Heart right ventricle (tissue), 16 donors: ENCODE data around the gene MCL1. TPM values are rescaled to one million over a fixed set of nuclear protein-coding genes. Genes with fewer than 3 reads are reported as not detected.

Experiments used
- ATAC-seq, 8 donors: fragments of 200-7000 bp; cut with Tn5 transposase; one replicate each; pipeline ENCODE4 v1.9.1; 2020; ENCODE audit warnings: mild to moderate bottlenecking in 8 of 8, moderate library complexity in 8 of 8, moderate number of reproducible peaks in 1 of 8
- DNase-seq, 2 donors: peaks; one replicate each; pipeline ENCODE4 v3.0.0-alpha.2; 2020
- H3K27ac ChIP-seq, 10 donors: fragments of 200-600 bp; sonication (generic) in 2 of 10; one replicate each; pipeline versions ENCODE4 v1.5.0 to v1.8.0; 2020 to 2022; ENCODE audit warnings: mild to moderate bottlenecking in 3 of 10
- H3K27me3 ChIP-seq, 7 donors: fragments of 200-600 bp; one replicate each; pipeline ENCODE4 v1.8.0; 2021 to 2022; ENCODE audit warnings: mild to moderate bottlenecking in 2 of 7
- H3K36me3 ChIP-seq, 9 donors: fragments of 200-600 bp; sonication (generic) in 1 of 9; one replicate each; pipeline versions ENCODE4 v1.5.0 to v1.8.0; 2020 to 2022; ENCODE audit warnings: mild to moderate bottlenecking in 2 of 9
- H3K4me1 ChIP-seq, 9 donors: fragments of 200-600 bp; sonication (generic) in 1 of 9; one replicate each; pipeline versions ENCODE4 v1.5.0 to v1.8.0; 2020 to 2022; ENCODE audit warnings: mild to moderate bottlenecking in 4 of 9
- H3K4me3 ChIP-seq, 10 donors: fragments of 200-600 bp; sonication (generic) in 2 of 10; one replicate each; pipeline versions ENCODE4 v1.5.0 to v1.8.0; 2020 to 2022; ENCODE audit warnings: mild to moderate bottlenecking in 7 of 10, moderate library complexity in 2 of 10
- H3K9me3 ChIP-seq, 11 donors: fragments of 200-600 bp in 10 of 11; sonication (generic) in 2 of 11; one replicate each; pipeline versions ENCODE4 v1.5.0 to v1.8.0; 2013 to 2022; ENCODE audit warnings: mild to moderate bottlenecking in 2 of 11, control low read depth in 1 of 11, moderate library complexity in 1 of 11
- WGBS, 2 donors: extraction: QIAGEN DNeasy Blood & Tissue Kit; methylation state at CpG; one replicate each; pipeline ENCODE4 v1.1.7; 2013; ENCODE audit warnings: inconsistent platforms in 1 of 2; 5-methylcytosine and 5-hydroxymethylcytosine counted together
- intact Hi-C, 10 donors: fragments of 100-400 bp; cut with DNase I; formaldehyde crosslinking; loops; one replicate each; pipeline versions ENCODE4 v1.11.1 to v1.14.2; 2022
- polyA plus RNA-seq, 2 donors: library from polyadenylated mRNA; stranded (reverse); fragments of 200-250 nt; gene quantifications; one replicate each; pipeline ENCODE4 v1.2.3, GENCODE V29; 2013
- total RNA-seq, 10 donors: library from RNA; stranded (reverse); fragmentation: NEBNext Ultra II Directional in 3 of 10; extraction: Animal tissue kit (Norgen Biotek cat#: 25700) in 3 of 10; gene quantifications; one replicate each; pipeline versions ENCODE4 v1.2.1 to v1.2.4, GENCODE V29; 2021 to 2023
- TF ChIP-seq, protein P1 (sequence below), 9 donors: fragments of 200-600 bp; sonication (generic) in 2 of 9; IDR thresholded peaks; one replicate each; pipeline versions ENCODE4 v1.5.0 to v1.8.0; 2021 to 2022; ENCODE audit warnings: antibody characterized with exemption in 9 of 9, mild to moderate bottlenecking in 5 of 9, moderate library complexity in 1 of 9
- donor health status: Arrhythmogenic right ventricular cardiomyopathy.
- donor health status: ischemic (EF 13 %, LVEDD 7.1; RV severe dilation, severe dysfunction).
- donor health status: healthy with polysubstance abuse.
- donor health status: DM: no; HTN: yes; CAD: no.
- donor health status: DM: no; HTN: no; CAD: no.
- donor health status: ischemic (EF 25% LVEDD 6.9; RV normal size, moderate dysfunction).
- donor health status: ischemic (EF 25% LVEDD 5.7; RV mildly dilated, moderate dysfunction).
- donor health status: healthy.
- donor health status: DM: yes; HTN: yes; CAD: no.
- donor health status: Ischemic cardiomyopathy.
- donor health status: ischemic (EF 35%, LVEDD 5.7; RV mildly dilated, moderate dysfunction).
- donor health status: nonischemic (EF 11% LVEDD 7.7; RV severe dilation, severe dysfunction).
- donor health status: DM: yes; HTN: yes; CAD: no.
- donor health status: PGD.
- donor health status: ischemic (EF 29% LVEDD 5.4; RV normal size, mild dysfunction).
- donor health status: nonischemic (EF 23%, LVEDD 6.1; RV moderate dilation, normal function).

MCL1 gene
- total and polyA plus RNA-seq, 12 donors, result 54.3 to 155 (median 115) TPM

DNA sequence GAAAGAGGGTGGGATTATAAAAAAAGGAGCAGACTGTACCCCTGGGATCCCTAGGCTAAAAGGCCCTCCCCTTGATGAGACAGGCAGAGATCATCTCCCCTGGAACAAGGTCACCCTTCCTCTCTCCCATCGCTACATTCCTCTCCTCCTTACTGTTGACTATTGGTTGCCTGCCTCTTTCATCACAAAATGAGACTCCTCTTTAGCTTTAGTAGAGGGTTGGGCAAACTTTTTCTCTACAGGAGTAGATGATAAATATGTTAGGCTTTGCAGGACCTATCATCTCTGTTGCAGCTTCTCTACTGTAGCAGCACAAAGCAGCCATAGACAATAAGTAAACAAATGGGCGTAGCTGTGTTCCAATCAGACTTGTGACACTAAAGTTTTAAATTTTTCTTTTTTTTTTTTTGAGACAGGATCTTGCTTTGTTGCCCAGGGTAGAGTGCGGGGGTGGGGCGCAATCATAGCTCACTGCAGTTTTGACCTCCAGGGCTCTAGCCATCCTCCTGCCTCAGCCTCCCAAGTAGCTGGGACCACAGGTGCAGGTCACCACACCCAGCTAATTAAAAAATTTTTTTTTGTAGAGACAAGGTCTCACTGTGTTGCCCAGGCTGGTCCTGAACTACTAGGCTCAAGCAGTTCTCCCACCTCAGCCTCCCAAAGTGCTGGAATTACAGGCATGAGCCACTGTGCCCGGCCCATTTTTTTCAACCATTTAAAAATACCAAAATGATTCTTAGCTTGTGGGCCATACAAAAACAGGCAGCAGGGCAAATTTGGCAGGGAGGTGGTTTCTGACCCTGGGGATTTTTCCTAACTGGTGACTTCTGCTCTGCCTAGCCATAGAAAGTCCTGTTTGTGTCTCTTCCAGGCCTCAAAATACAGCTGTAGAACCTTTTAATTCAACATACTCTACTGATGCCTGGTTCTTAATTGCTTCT is 15.1 kb downstream of the MCL1 start:
- Histone ChIP-seq H3K9me3 (no peaks in the 10 kb centered on the region), H3K27me3 (no peaks in the 10 kb centered on the region), H3K4me3 (peak overlapping the region in 1 of 10 donors; percentile 61), H3K27ac (peak overlapping the region; percentile 91 to 100 (median 100)), H3K36me3 (peaks cover 0 to 1% (median 0%) of the 10 kb centered on the region in 9 donors), H3K4me1 (peaks cover 60 to 95% (median 88%) of the 10 kb centered on the region in 9 donors)
- TF ChIP-seq, protein P1, sequence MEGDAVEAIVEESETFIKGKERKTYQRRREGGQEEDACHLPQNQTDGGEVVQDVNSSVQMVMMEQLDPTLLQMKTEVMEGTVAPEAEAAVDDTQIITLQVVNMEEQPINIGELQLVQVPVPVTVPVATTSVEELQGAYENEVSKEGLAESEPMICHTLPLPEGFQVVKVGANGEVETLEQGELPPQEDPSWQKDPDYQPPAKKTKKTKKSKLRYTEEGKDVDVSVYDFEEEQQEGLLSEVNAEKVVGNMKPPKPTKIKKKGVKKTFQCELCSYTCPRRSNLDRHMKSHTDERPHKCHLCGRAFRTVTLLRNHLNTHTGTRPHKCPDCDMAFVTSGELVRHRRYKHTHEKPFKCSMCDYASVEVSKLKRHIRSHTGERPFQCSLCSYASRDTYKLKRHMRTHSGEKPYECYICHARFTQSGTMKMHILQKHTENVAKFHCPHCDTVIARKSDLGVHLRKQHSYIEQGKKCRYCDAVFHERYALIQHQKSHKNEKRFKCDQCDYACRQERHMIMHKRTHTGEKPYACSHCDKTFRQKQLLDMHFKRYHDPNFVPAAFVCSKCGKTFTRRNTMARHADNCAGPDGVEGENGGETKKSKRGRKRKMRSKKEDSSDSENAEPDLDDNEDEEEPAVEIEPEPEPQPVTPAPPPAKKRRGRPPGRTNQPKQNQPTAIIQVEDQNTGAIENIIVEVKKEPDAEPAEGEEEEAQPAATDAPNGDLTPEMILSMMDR (IDR thresholded peaks at IDR 0.05), result no peak
- intact Hi-C loops, result loop anchor here in 7 of 10 donors (5.0 to 10.0 kb wide), 6 partner anchors 53 to 250 kb away; partner anchors contain the start of genes GOLPH3L (in 2 of the 7) and CTSK (in 1 of the 7)
- 72 to 78% methylated on average over 5 of the region's 5 CpGs for WGBS, 2 donors
- ATAC-seq (no peak), DNase-seq (no peak)

DNA sequence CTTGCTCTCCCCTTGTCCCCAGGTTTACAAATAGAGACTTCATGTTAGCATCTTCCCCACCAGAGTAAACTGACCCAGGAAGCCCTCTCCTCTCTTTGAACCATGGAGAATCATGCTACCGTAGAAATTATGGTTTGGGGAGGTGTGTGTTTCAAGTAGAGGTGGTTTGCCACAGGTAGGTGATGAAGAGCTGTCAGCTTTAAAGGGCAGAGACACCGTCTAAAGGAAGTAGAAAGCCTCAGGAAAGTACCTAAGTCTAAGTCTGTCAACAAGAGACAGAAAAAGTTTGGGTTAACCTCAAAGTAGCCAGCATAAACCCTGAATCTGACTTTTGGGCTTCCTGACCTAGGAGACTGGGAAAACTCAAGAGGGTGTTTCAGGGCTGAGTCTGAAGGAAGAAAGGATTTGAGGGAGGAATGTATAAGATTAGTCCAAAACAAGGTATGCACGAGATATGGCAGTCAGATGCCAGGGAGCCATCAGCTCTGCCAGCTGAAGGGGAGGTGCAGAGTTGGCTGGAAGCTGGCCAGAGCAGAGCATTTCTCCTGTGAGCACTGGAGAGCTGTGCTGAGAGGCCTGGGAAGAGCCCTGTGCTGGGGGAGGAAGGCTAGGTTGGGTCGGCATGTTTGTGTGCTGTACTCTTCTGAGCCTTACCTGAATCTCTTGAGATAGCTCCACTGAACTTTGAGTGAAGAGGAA is 15.9 kb downstream of the MCL1 start:
- intact Hi-C loops, result loop anchor here in 7 of 10 donors (5.0 to 10.0 kb wide), 6 partner anchors 54 to 251 kb away; partner anchors contain the start of genes GOLPH3L (in 2 of the 7) and CTSK (in 1 of the 7)
- H3K36me3 ChIP-seq, result peaks cover 0 to 5% (median 0%) of the 10 kb centered on the region in 9 donors
- H3K4me1 ChIP-seq, result peaks cover 59 to 95% (median 88%) of the 10 kb centered on the region in 9 donors
- WGBS, 2 donors, result 24 to 31% methylated on average over 4 of the region's 4 CpGs
- H3K4me3 ChIP-seq, result peak overlapping the region in 2 of 10 donors; percentile 61 to 64
- TF ChIP-seq, protein P1 (IDR thresholded peaks at IDR 0.05), result no peak
- ATAC-seq, result no peak
- H3K9me3 ChIP-seq, result no peaks in the 10 kb centered on the region
- peak overlapping the region; percentile 91 to 100 (median 100) for H3K27ac ChIP-seq
- no peaks in the 10 kb centered on the region for H3K27me3 ChIP-seq
- no peak for DNase-seq

DNA sequence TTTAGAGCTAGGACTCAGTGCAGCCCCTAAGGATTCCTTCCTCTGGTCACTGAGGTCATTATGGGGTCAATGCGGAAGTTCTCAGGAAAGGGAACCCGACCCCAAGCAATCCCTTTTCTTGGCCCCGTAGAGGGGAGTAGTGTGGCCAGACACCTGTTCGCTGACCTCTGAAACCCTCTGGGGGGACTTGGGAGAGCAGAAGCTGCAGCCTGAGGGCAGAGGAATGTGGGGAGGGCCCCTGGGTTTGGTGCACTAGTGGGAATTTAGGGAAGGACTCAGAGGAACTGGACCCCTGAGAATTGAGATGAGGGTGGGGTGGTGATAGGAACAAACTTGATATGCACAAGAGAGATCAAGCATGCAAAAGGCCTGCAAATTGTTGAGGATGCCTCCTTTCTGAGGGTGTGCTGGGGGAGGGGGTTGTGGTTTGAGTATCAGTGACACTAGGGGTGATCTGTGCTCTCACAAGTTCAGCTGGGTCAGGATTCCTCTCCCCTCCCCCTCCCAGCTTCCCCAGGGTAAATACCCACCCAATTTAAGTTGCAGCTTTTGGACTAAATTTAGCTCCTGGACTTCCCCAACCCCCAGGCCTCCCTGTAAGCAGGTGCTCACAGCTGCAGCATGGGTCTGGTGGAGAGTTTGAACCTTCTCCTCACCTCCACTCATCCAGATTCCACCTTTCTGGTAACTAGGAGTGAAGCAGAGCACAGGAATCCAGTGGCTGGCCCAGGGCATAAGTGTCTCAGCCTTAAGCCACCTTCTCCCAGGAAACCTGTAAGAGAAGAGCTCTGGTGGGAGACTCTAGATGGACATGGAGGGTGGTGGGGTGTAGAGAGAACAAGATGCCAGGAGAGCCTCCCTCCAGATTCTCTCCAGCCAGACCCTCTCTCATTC is 16.7 kb downstream of the MCL1 start:
- Histone ChIP-seq H3K9me3 (no peaks in the 10 kb centered on the region), H3K27me3 (no peaks in the 10 kb centered on the region), H3K36me3 (peaks cover 0 to 13% (median 0%) of the 10 kb centered on the region in 9 donors), H3K4me3 (peak overlapping the region in 9 of 10 donors; percentile 44 to 64 (median 59)), H3K27ac (peak overlapping the region; percentile 91 to 100 (median 100)), H3K4me1 (peaks cover 55 to 94% (median 85%) of the 10 kb centered on the region in 9 donors)
- DNase-seq (no peak), ATAC-seq (no peak)
- TF ChIP-seq, protein P1 (IDR thresholded peaks at IDR 0.05), result no peak
- intact Hi-C loops, result loop anchor here in 7 of 10 donors (5.0 to 10.0 kb wide), 6 partner anchors 55 to 252 kb away; partner anchors contain the start of genes GOLPH3L (in 2 of the 7) and CTSK (in 1 of the 7)
- WGBS, 2 donors, result 7 to 12% methylated on average over 4 of the region's 4 CpGs
